Tibial artery (tissue), 4 donors: ENCODE results near the gene TBX3.

ENCODE experiments used
- DNase-seq, 2 donors: peaks; one replicate each; pipeline ENCODE4 v3.0.0-alpha.2; 2019
- H3K27ac ChIP-seq, 2 donors: fragments of 200-600 bp; sonication (generic) in 1 of 2; 1 replicate in 1 of 2; 2 replicates in 1 of 2; pipeline ENCODE4 v1.5.1; 2018 to 2019; ENCODE audit warnings: mild to moderate bottlenecking in 1 of 2
- H3K27me3 ChIP-seq, 2 donors: fragments of 200-600 bp; sonication (generic) in 1 of 2; one replicate each; pipeline versions ENCODE4 v1.5.1 to v1.6.0; 2016 to 2019
- H3K36me3 ChIP-seq, 3 donors: fragments of 200-600 bp; sonication (generic) in 2 of 3; one replicate each; pipeline ENCODE4 v1.5.1; 2016 to 2019; ENCODE audit warnings: mild to moderate bottlenecking in 2 of 3
- H3K4me1 ChIP-seq, 4 donors: fragments of 200-600 bp; sonication (generic) in 2 of 4; 1 replicate in 3 of 4; 2 replicates in 1 of 4; pipeline ENCODE4 v1.5.1; 2016 to 2019
- H3K4me3 ChIP-seq, 2 donors: fragments of 200-600 bp; sonication (generic) in 1 of 2; 1 replicate in 1 of 2; 2 replicates in 1 of 2; pipeline ENCODE4 v1.5.1; 2018 to 2019; ENCODE audit warnings: mild to moderate bottlenecking in 2 of 2
- H3K9me3 ChIP-seq, 3 donors: fragments of 200-600 bp; sonication (generic) in 1 of 3; one replicate each; pipeline ENCODE4 v1.5.1; 2016 to 2019
- intact Hi-C: fragments of 100-400 bp; cut with DNase I; formaldehyde crosslinking; loops from one replicate; pipeline ENCODE4 v1.15.0; 2023; ENCODE audit warnings: low total_unique reads
- TF ChIP-seq, protein P1 (sequence below), 2 experiments: fragments of 200-600 bp in 1 of 2; fragments of 450-650 bp in 1 of 2; IDR thresholded peaks; one replicate each; pipeline ENCODE4 v1.5.1; 2017 to 2019; ENCODE audit warnings: antibody characterized with exemption in 2 of 2, mild to moderate bottlenecking in 1 of 2, moderate library complexity in 1 of 2

The TBX3 gene

GRCh38 chr12:114679942-114680341 lies 4.0 kb downstream of the TBX3 start:
- TF ChIP-seq, protein P1, sequence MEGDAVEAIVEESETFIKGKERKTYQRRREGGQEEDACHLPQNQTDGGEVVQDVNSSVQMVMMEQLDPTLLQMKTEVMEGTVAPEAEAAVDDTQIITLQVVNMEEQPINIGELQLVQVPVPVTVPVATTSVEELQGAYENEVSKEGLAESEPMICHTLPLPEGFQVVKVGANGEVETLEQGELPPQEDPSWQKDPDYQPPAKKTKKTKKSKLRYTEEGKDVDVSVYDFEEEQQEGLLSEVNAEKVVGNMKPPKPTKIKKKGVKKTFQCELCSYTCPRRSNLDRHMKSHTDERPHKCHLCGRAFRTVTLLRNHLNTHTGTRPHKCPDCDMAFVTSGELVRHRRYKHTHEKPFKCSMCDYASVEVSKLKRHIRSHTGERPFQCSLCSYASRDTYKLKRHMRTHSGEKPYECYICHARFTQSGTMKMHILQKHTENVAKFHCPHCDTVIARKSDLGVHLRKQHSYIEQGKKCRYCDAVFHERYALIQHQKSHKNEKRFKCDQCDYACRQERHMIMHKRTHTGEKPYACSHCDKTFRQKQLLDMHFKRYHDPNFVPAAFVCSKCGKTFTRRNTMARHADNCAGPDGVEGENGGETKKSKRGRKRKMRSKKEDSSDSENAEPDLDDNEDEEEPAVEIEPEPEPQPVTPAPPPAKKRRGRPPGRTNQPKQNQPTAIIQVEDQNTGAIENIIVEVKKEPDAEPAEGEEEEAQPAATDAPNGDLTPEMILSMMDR (IDR thresholded peaks at IDR 0.05): no peak
- Histone ChIP-seq H3K9me3 (no peaks in the 10 kb centered on the region), H3K4me3 (no peak overlapping the region), H3K4me1 (peaks cover 0 to 18% (median 3%) of the 10 kb centered on the region in 4 donors), H3K27me3 (no peaks in the 10 kb centered on the region), H3K36me3 (peaks cover 0 to 12% (median 9%) of the 10 kb centered on the region in 3 donors), H3K27ac (no peak overlapping the region)
- intact Hi-C loops: no loop called here
- no peak for DNase-seq

GRCh38 chr12:114679452-114679875 lies 4.5 kb downstream of the TBX3 start:
- H3K27ac ChIP-seq: no peak overlapping the region
- DNase-seq: no peak
- no peaks in the 10 kb centered on the region for H3K9me3 ChIP-seq
- no peaks in the 10 kb centered on the region for H3K27me3 ChIP-seq
- TF ChIP-seq, protein P1 (IDR thresholded peaks at IDR 0.05): no peak
- peaks cover 0 to 17% (median 9%) of the 10 kb centered on the region in 3 donors for H3K36me3 ChIP-seq
- H3K4me3 ChIP-seq: no peak overlapping the region
- intact Hi-C loops: no loop called here
- peaks cover 0 to 14% (median 0%) of the 10 kb centered on the region in 4 donors for H3K4me1 ChIP-seq

DNA sequence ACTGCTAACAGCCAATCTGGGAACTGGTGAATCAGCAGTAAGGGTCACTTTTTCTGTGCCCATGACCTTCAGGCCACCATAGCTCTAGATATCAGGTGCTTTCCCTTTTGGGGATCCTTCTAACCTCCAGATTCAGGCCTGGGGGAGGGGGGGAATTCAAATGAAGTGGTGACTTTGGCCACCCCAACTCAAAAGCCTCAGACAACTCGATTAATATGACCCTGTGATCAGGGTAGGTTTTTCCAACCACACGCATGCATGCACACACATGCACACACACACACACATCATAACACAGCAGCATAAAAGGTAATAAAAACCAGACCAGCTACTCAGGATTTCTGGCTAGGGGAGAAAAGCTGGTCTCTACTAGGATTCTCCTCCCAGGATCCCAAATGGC lies 5.3 kb downstream of the TBX3 start:
- intact Hi-C loops: no loop called here

DNA sequence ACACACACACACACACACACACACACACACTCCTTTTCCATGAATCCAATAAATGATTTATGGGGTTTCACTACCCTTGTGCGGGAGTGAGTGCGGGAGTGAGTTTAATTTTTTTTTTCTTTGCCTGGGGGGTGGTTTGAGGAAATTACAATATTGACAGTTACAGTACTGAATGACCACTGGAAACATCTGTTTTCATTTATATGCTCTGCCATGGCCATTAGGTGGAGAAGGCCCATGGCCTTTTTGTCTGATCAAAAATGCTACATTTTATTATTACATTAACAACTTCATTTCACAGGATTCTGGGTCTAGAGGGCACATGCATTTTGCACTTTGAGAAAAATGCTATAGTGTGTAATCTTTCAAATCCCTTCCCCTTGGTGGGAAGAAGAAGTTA lies 5.9 kb downstream of the TBX3 start:
- Histone ChIP-seq H3K9me3 (no peaks in the 10 kb centered on the region), H3K36me3 (peaks cover 0 to 31% (median 20%) of the 10 kb centered on the region in 3 donors), H3K27me3 (no peaks in the 10 kb centered on the region), H3K27ac (no peak overlapping the region), H3K4me3 (no peak overlapping the region), H3K4me1 (peaks cover 0 to 11% (median 0%) of the 10 kb centered on the region in 4 donors)
- TF ChIP-seq, protein P1 (IDR thresholded peaks at IDR 0.05): no peak
- intact Hi-C loops: no loop called here
- DNase-seq: no peak

More for the DNA sequence above, 5.3 kb downstream of the TBX3 start:
- Histone ChIP-seq H3K4me1 (peaks cover 0 to 14% (median 0%) of the 10 kb centered on the region in 4 donors), H3K36me3 (peaks cover 0 to 24% (median 17%) of the 10 kb centered on the region in 3 donors), H3K4me3 (no peak overlapping the region), H3K9me3 (no peaks in the 10 kb centered on the region), H3K27ac (no peak overlapping the region), H3K27me3 (no peaks in the 10 kb centered on the region)
- TF ChIP-seq, protein P1 (IDR thresholded peaks at IDR 0.05): no peak
- no peak for DNase-seq

- TF ChIP-seq, protein P1 (IDR thresholded peaks at IDR 0.05): no peak
- H3K27me3 ChIP-seq: no peaks in the 10 kb centered on the region
- no peak overlapping the region for H3K27ac ChIP-seq
- H3K9me3 ChIP-seq: no peaks in the 10 kb centered on the region
- no peak for DNase-seq
- intact Hi-C loops: no loop called here
- H3K36me3 ChIP-seq: peaks cover 0 to 49% (median 20%) of the 10 kb centered on the region in 3 donors
- H3K4me1 ChIP-seq: no peaks in the 10 kb centered on the region
- H3K4me3 ChIP-seq: no peak overlapping the region
Measured at GRCh38 chr12:114676142-114676741, 7.7 kb downstream of the TBX3 start.
